NCI-H82 treated with DMSO at 0.1 percent for 48 hours (cell line): ENCODE results near the gene CDK11B.

Source experiments
- DNase-seq: peaks from one replicate; lab custom pipeline; 2025; ENCODE audit not compliant: unreplicated experiment; lab: John Stamatoyannopoulos, UW

CDK11B gene

GRCh38 chr1:1628754-1629429 is 29.9 kb downstream of the CDK11B start:
- no peak for DNase-seq

GRCh38 chr1:1627829-1628753 is 30.7 kb downstream of the CDK11B start:
- DNase-seq = no peak

- no peak for DNase-seq
These were observed 31.5 kb downstream of the CDK11B start for GRCh38 chr1:1627261-1627828.

- DNase-seq = no peak
These were observed 32.3 kb downstream of the CDK11B start for GRCh38 chr1:1626207-1627141.

DNA sequence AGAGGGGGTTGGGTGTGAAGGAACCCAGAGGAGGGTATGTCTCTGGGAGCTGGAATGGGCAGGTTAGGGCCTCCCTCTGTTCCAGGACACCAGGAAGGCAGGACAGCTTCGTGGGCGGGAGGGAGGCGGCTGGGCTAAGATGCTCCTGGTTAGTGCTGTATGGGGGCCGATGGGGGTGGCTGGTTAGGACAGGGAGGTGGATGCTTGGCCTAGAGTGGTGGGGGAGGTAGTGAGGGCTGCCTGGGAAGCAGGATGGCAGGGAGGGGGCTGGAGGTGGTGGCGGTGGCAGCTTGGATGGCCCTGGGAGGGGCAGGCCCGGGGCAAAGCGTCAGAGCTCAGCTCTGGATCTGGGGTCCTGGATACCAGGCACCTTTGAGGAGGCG is 33.0 kb downstream of the CDK11B start:
- no peak for DNase-seq

GRCh38 chr1:1625404-1625775 is 33.4 kb downstream of the CDK11B start:
- no peak for DNase-seq

GRCh38 chr1:1624443-1625403 is 34.1 kb downstream of the CDK11B start:
- no peak for DNase-seq

GRCh38 chr1:1623631-1624442 is 35.0 kb downstream of the CDK11B start:
- no peak for DNase-seq

DNA sequence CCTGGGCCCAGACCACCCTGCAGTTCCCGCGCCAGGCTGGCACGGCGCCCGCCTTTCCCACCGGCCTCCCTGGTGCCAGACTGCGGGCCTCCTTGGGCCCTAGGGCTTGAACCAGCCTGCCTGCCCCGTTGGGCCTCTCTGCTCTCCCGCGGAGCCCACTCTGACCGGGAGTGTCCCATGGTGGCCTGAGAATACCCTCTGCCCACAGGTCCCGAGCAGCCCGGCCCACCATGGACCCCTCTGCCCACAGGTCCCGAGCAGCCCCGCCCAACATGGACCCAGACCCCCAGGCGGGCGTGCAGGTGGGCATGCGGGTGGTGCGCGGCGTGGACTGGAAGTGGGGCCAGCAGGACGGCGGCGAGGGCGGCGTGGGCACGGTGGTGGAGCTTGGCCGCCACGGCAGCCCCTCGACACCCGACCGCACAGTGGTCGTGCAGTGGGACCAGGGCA is 35.6 kb downstream of the CDK11B start:
- no peak for DNase-seq

DNA sequence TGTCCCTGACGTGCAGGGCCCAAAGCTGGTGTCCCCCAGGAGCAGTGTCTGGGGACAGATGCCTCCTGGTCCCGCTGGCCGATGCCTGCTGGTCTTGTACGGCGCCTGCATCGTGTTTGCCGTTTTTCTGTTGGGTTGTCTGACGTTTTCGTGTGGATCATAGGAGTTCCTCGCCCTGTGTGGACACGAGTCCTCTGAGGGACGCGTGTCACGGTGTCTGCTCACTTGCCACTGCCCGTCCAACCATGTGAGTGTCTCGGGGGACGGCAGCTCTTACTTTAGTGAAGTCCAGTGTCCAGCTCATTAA is 36.1 kb downstream of the CDK11B start:
- no peak for DNase-seq

GRCh38 chr1:1622010-1622787 is 36.6 kb downstream of the CDK11B start:
- DNase-seq = no peak

DNA sequence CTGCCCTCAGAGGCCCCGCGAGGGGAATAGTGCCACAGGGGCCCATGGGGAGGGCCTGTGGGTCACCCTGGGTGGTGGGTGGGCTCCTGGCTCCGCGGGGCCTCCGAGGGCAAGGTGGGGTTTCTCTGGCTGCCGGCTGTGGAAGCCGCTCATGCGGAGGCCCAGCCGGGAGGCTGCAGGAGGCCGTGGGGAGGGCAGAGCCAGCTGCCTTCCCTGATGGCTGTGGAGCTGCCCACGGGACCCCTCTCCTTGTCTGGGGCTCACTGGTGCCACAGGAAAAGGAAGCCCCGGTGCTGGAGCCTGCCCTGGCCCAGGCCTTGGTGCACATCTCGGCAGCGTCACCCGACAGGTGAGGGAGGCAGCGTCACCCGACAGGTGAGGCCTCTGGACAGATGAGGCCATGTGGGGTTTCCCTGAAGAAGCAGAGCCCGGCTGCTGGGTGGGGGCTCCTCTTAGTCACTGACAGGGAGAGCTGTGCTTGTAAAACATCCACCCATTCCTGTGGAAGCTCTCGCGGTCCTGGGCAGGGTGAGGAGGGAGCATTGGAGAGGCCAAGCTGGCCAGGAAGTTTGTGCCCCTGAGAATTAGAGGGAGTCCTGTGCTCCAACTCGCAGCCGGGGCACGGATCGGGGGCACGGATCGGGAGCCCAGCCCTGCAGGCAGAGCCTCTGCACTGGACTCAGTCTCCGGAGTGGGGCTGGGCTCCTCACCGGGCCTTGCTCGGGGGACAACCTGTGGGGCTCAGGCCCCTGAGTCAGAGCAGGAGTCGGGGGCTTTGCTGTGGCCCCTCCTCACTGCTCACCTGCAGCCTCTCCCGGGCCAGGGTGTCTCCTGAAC is 37.4 kb downstream of the CDK11B start:
- no peak for DNase-seq

GRCh38 chr1:1620433-1621139 is 38.2 kb downstream of the CDK11B start:
- DNase-seq = no peak

DNA sequence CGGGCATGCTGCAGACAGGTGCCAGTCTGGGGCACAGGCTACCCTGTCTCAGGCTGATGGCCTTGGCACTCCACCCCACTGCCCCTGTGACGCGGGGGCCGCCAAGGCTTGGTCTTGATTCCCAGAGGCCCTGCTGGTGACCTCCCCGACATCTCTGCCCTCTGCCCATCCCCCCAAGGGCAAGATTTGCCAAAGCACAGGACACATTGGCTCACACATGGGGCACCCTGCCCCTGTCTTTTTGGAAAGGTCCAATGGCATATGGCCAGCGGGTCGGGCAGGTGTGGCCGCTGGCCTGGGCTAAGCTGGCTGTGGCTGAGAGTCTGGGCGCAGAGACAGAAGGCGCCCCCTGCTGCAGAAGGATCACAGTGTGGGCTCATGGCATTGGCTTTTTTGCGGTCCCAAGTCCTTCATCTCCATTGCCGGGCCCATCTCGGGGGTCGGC is 38.9 kb downstream of the CDK11B start:
- no peak for DNase-seq

DNA sequence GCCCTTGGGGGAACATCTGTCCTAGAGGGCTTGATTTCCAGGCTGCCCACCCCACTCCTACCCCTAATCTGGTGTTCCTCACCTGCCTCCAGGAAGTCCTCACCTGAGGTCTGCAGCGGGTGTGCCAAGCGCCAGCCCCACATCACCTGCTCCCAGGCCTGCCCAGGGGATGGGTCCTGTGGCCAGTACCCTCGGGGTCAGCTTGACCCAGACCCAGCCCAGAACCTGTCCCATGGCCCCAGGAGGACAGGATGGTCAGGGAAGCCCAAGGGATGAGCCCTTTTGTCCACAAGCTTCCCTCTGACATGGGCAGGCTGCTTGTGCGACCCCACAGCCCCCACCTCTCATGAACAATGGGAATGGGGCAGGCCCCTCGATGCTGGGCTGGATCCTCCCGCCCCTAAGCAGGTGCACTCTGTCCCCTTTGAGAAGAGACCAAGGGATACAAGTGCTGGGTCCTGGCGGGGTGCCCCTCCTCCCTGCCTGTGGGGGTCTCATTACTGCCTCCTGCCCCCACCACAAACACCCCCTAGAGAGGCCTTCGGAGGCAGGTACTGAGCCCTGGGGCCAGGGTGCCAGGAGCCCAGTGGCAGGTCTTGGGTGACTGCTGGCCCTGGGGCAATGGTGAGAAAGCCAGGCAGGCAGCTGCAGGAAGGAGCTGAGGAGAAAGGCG is 40.3 kb downstream of the CDK11B start:
- DNase-seq = no peak

GRCh38 chr1:1617925-1618324 is 40.9 kb downstream of the CDK11B start:
- no peak for DNase-seq
